ENCODE data around the gene RANGAP1.
"Not testable (repeated sequence)": the region's sequence is repeated elsewhere in the genome, so short reads cannot be mapped to it uniquely, and the experiment has no call there.

Gene RANGAP1

GRCh38 chr22:41296826-41297667 is 11.1 kb upstream of the RANGAP1 start:
- DNase-seq: no peak

DNA sequence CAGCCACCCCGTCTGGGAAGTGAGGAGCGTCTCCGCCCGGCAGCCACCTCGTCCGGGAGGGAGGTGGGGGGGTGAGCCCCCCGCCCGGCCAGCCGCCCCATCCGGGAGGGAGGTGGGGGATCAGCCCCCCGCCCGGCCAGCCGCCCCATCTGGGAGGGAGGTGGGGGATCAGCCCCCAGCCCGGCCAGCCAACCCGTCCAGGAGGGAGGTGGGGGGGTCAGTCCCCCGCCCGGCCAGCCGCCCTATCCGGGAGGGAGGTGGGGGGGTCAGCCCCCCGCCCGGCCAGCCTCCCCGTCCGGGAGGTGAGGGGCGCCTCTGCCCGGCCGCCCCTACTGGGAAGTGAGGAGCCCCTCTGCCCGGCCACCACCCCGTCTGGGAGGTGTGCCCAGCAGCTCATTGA is 8.8 kb upstream of the RANGAP1 start:
- not testable (repeated sequence) for DNase-seq

DNA sequence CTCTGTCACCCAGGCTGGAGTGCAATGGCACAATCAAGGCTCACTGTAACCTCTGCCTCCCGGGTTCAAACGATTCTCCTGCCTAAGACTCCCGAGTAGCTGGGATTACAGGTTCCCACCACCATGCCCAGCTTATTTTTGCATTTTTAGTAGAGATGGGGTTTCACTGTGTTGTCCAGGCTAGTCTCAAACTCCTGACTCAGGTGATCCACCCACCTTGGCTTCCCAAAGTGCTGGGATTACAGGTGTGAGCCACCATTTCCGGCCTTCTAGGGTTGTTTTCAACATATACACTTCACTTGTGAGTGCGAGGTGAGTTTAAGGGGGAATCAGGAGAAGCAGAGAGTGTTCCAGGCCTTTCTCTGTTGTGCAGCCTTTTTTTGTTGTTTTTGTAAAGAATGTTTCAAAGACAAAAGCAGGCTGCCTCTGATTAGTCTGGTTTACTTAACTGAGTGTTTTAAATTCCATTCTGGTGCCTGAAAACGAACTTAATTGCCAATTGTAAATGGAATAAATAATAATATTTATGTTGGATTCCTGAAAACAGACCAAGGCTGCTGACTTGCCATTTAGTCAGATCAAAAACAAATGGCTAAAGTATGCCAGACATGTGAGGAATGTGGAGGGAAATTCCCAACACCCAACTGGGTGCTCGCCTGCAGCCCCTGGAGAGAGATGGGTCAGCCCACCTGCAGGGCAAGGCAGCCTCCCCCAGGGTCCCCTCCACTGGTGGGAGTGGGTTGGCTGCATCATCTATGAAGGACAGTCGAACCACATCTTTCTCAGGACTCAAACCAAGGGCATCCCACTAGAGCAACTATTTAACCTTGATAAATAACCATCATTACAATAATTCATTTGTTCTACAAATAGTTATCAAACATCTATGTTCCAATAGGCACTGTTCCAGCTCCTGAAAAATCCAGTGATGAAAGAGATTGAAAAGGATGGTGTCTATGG is 4.6 kb upstream of the RANGAP1 start:
- DNase-seq: no peak

DNA sequence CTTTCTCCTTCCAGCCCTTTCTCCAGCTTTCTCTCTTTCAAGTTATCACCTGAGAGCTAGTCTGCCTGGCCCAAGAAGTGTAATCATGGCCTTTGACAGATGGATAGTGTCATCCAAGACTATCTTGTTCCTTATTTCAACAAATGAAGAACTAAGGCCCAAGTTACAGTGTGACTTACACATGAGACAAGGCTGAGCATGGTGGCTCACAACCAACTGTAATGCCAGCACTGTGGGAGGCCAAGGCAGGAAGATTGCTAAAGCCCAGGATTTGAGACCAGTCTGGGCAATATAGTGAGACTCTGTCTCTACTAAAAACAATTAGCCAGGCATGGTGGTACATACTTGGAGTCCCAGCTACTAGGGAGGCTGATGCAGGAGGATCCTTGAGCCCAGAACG is 3.7 kb upstream of the RANGAP1 start:
- DNase-seq: no peak

GRCh38 chr22:41288245-41288946 is 2.4 kb upstream of the RANGAP1 start:
- DNase-seq: peak; percentile 43

DNA sequence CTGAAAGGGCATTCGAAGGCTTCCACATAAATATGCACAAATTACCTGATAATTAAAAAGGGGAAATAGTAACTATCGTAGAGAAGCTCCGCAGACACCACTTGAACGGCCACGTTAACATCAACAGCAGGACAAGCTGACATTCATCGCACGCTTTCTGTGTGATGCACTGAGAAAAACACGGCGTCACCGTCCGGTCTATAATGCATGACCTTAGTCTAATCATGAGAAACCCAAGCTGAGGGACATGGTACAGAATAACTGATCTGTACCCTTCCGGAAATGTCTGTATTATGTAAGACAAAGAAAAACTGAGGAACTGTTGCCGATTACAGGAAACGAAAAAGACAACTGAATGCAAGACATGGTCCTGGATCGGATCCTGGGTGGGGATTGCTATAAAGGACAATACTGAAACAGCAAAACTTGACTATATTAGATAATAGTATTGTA is 678 bp upstream of the RANGAP1 start:
- DNase-seq: no peak

- DNase-seq: no peak
Measured at GRCh38 chr22:41285441-41285819, 557 bp downstream of the RANGAP1 start.

- DNase-seq: no peak
Measured at GRCh38 chr22:41284465-41284864, 1.5 kb downstream of the RANGAP1 start.

DNA sequence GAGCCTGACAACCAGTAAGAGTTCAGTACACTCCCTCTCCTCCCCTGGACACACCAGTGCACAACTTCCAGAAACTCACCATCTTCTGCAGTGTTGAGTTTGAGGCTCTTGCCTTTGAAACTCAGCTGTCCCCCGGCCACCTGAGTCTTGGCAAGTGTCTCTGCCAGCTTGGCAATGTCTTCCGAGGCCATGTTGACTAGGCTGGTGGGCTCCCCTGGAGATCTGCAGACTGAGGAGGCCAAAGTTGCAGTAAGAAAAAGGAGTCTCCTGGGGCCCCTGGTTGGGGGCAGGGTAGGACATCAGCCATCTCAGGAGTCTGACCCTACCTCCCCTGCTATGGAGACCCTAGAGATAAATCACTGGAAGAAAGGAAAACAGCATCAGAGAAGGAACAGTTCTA is 5.1 kb downstream of the RANGAP1 start:
- DNase-seq: no peak

GRCh38 chr22:41280065-41280464 is 5.9 kb downstream of the RANGAP1 start:
- no peak for DNase-seq

GRCh38 chr22:41274856-41275255 is 11.1 kb downstream of the RANGAP1 start:
- no peak for DNase-seq

GRCh38 chr22:41273128-41273527 is 12.9 kb downstream of the RANGAP1 start:
- no peak for DNase-seq

GRCh38 chr22:41271787-41272186 is 14.2 kb downstream of the RANGAP1 start:
- DNase-seq: no peak

- no peak for DNase-seq
Measured at GRCh38 chr22:41267958-41268357, 18.0 kb downstream of the RANGAP1 start.

DNA sequence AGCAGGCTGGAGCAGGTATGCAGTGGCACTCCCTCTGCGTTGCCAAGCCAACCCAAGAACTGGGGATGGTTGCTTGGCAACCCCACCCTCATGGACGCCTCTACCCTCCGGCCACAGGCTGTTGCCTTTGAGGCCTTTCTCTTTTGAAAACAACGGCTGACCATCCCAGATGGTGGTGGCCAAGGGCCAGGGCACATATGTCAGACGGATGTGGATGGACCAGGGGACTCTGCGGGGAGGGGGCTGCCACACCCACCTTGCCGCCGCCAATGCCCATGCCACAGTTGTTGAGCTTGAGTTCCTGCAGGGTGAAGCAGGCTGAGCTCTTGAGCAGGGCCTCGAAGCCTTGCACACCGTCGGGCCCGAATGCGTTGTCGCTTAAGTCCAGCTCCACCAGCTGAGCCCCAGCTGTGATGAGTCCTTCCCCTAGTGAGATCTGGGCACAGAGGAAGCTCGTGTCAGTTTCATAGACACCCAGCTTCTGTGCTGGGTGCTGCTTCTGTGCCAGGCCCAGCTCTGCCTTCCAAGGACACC is 21.5 kb downstream of the RANGAP1 start:
- DNase-seq: no peak

GRCh38 chr22:41263704-41264103 is 22.3 kb downstream of the RANGAP1 start:
- DNase-seq: no peak

DNA sequence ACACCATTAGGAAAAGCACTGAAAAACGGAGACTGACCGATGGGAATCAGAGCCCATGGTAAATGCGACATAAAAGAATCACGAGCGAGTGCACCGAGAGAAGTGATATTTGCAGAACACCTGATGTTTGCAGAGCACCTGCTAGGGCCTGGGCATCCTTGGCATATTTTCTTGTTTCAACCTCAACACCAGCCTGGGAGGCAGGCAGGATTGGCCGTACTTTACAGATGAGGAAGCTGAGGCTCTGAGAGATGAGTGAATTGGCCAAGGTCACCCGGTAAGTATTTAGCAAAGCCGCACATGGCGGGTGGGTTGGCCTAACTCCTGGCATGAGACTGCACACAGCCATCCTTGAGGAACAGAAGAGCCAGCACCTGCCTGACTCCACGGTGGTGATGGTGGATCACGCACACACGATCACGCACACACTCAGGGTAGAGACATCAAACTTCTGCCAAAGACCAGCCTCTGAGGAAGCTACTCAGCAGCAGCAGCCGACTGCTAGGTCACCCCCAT is 23.7 kb downstream of the RANGAP1 start:
- DNase-seq: no peak

- no peak for DNase-seq
Measured at GRCh38 chr22:41261541-41262249, 24.3 kb downstream of the RANGAP1 start.

DNA sequence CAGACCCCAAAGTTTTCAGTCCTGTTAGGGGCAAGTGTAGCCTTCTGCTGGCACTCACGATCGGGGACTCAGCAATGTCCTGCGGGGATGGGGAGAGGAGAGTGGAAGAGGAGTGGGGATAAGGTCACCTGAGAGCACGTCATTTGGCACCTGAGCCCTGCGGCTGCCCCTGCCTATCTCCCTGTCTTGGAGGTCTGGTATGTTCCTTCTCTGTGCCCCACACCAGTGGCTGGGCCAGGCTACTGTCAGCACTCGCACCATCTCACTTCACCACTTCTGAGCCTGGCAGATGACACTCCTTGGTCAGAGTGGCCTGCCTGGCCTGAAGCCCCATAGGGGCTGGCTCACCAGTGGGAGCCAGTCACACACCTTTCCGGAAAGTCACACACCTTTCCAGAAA is 25.1 kb downstream of the RANGAP1 start:
- DNase-seq: no peak

DNA sequence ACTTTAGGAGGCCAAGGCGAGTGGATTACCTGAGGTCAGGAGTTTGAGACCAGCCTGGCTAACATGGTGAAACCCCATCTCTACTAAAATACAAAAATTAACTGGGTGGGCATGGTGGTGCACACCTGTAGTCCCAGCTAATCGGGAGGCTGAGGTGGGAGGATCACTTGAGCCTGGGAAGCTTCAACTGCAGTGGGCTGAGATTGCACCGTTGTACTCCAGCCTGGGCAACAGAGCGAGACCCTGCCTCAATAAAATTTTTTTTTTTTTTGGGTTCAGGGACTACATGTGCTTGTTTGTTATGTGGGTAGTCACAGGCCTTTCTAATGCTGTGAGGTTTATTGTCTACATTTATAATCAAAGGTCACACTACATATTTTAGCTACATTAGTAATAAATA is 26.2 kb downstream of the RANGAP1 start:
- not testable (repeated sequence) for DNase-seq

GRCh38 chr22:41257696-41258095 is 28.3 kb downstream of the RANGAP1 start:
- DNase-seq: no peak

All from NCI-H510A (cell line).